Colonic mucosa (tissue), 4 donors: ENCODE data around the gene KCP. TPM values are rescaled to one million over a fixed set of nuclear protein-coding genes. Genes with fewer than 3 reads are reported as not detected.
A peak's percentile ranks its signal among the peaks of the same experiment; 100 is the strongest.

Experiments used
- DNase-seq: peaks from one replicate; pipeline ENCODE4 v3.0.0-alpha.2; 2020
- H3K27ac ChIP-seq: fragments of 200-600 bp; one replicate; pipeline ENCODE4 v1.8.0; 2021
- H3K27me3 ChIP-seq: fragments of 200-600 bp; one replicate; pipeline ENCODE4 v1.8.0; 2021
- H3K36me3 ChIP-seq: fragments of 200-600 bp; one replicate; pipeline ENCODE4 v1.8.0; 2021
- H3K4me1 ChIP-seq: fragments of 200-600 bp; one replicate; pipeline ENCODE4 v1.8.0; 2021; ENCODE audit warnings: mild to moderate bottlenecking
- H3K4me3 ChIP-seq: fragments of 200-600 bp; one replicate; pipeline ENCODE4 v1.8.0; 2021
- H3K9ac ChIP-seq, 2 donors: one replicate each; pipeline ENCODE4 v1.7.0; 2013; ENCODE audit warnings: control low read depth in 2 of 2, low read depth in 2 of 2, low read length in 2 of 2
- H3K9me3 ChIP-seq: fragments of 200-600 bp; one replicate; pipeline ENCODE4 v1.8.0; 2021
- intact Hi-C: fragments of 100-400 bp; cut with DNase I; formaldehyde crosslinking; loops from one replicate; pipeline ENCODE4 v1.14.1; 2022
- total RNA-seq, 2 donors: library from RNA; stranded (reverse); fragmentation: NEBNext Ultra II Directional in 1 of 2; extraction: Animal tissue kit (Norgen Biotek cat#: 25700) in 1 of 2; gene quantifications; one replicate each; pipeline ENCODE4 v1.2.1, GENCODE V29; 2021
- TF ChIP-seq, protein P1 (sequence below): fragments of 200-600 bp; IDR thresholded peaks from one replicate; pipeline ENCODE4 v1.8.0; 2022; ENCODE audit warnings: antibody characterized with exemption, mild to moderate bottlenecking
- donor health status: healthy.
- donor health status: DM: no; HTN: no; CAD: no.
- donor health status: DM: no; HTN: no; CAD: no.

The KCP gene
- total RNA-seq, 2 donors from 2014 or later, result 0.64 to 1.1 TPM

DNA sequence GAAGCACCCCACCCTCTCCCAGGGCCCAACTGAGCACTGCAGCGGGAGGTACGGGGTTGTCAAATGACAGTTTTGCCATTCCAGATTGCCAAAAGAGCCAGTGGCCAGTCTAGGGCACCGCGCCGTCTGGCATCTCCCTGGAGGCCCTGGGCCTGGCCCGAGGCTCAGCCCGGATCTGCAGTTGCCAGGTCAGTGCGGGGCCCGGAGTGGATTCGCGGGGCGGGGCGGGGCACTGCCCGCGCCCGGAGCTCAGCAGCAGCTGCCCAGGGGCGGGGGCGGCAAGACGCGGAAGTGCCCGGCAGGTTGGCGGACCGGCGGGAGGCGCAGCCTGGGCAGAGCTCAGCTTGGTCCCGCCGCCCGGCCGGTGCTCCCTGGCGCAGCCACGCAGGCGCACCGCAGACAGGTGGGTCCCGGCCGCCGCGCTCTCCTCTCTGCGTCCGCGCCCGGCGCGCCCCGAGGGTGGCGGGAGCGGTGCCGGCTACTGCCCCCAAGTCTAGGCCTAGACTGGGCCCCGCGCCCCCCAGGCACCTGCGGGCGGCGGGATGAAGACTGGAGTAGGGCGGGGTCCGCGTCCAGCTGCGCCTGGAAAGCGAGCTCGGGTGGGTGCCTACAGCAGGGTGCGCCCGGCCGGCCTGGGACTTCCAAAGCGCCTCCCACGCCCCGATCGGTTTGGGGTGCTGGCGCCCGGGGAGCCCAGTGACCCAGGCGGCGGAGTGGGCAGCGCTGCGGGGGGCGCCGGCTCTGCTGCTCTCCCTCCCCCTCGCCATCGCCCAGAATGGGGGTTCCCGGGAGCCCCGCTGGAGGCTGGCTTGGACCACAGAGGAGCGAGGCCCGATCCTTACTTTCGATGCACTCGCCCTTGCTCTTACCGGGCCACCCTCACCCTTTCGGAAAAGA, 27.4 kb upstream of the KCP start, which contains the start of gene IRF5:
Gene IRF5, plus strand, starts transcription at position 281 of the 897 bp plus-strand sequence. CDS start 4,155 bp downstream, outside the sequence.
- Histone ChIP-seq H3K9ac (peak within 1 kb of the TSS; percentile 60 to 68), H3K4me1 (peaks cover 3% of the 10 kb centered on the region), H3K9me3 (no peaks in the 10 kb centered on the region), H3K4me3 (peak within 1 kb of the TSS; percentile 80), H3K27me3 (no peaks in the 10 kb centered on the region), H3K27ac (peak within 1 kb of the TSS; percentile 66), H3K36me3 (no peaks in the 10 kb centered on the region)
- peak; percentile 74 for DNase-seq
- TF ChIP-seq, protein P1, sequence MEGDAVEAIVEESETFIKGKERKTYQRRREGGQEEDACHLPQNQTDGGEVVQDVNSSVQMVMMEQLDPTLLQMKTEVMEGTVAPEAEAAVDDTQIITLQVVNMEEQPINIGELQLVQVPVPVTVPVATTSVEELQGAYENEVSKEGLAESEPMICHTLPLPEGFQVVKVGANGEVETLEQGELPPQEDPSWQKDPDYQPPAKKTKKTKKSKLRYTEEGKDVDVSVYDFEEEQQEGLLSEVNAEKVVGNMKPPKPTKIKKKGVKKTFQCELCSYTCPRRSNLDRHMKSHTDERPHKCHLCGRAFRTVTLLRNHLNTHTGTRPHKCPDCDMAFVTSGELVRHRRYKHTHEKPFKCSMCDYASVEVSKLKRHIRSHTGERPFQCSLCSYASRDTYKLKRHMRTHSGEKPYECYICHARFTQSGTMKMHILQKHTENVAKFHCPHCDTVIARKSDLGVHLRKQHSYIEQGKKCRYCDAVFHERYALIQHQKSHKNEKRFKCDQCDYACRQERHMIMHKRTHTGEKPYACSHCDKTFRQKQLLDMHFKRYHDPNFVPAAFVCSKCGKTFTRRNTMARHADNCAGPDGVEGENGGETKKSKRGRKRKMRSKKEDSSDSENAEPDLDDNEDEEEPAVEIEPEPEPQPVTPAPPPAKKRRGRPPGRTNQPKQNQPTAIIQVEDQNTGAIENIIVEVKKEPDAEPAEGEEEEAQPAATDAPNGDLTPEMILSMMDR, result no peak
- intact Hi-C loops, result no loop called here

DNA sequence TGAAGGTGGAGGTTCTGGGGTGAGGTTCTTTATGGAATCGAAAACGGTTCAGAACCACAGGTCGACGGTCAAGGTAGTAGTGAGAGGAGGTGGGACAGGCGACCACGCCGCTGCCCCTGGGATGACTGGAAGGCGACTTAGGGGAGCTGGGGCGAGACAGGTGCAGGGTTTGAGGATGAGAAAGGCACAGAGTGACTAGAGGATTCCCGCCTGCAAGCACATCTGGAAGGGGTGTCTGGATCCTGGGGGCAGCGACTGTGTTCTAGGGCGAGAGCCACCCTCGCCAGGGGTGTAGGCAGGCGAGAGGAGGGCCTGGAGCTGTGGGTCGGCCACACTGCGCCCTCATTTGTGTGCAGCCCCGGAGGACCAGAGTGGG, 26.8 kb upstream of the KCP start:
- peak overlapping the region; percentile 60 to 68 for H3K9ac ChIP-seq
- DNase-seq, result no peak
- peaks cover 3% of the 10 kb centered on the region for H3K4me1 ChIP-seq
- H3K27ac ChIP-seq, result peak overlapping the region; percentile 66
- intact Hi-C loops, result no loop called here
- no peaks in the 10 kb centered on the region for H3K27me3 ChIP-seq
- peak overlapping the region; percentile 80 for H3K4me3 ChIP-seq
- no peaks in the 10 kb centered on the region for H3K36me3 ChIP-seq
- TF ChIP-seq, protein P1, result no peak
- H3K9me3 ChIP-seq, result no peaks in the 10 kb centered on the region

DNA sequence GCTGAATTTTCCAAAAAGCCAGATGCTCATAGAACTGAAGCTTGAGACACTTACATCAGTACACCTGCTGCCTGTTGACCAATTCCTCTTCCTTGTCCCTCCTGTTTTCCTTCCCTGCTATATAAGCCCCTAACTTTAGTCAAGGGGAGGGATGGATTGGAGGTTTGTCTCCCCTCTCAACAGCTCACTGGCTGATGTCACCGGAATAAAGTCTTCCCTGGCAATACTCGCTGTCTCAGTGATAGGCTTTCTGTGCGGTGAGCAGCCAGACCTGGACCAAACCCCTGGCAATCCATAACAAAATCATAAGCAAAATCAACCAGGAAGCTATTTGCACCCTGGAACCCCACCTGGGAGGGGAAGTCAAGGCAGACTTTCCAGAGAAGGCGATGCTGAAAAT, 26.3 kb upstream of the KCP start:
- no peak overlapping the region for H3K27ac ChIP-seq
- H3K4me3 ChIP-seq, result no peak overlapping the region
- intact Hi-C loops, result no loop called here
- peaks cover 3% of the 10 kb centered on the region for H3K4me1 ChIP-seq
- DNase-seq, result no peak
- TF ChIP-seq, protein P1, result no peak
- no peaks in the 10 kb centered on the region for H3K27me3 ChIP-seq
- H3K9me3 ChIP-seq, result no peaks in the 10 kb centered on the region
- H3K36me3 ChIP-seq, result no peaks in the 10 kb centered on the region
- no peak overlapping the region for H3K9ac ChIP-seq

DNA sequence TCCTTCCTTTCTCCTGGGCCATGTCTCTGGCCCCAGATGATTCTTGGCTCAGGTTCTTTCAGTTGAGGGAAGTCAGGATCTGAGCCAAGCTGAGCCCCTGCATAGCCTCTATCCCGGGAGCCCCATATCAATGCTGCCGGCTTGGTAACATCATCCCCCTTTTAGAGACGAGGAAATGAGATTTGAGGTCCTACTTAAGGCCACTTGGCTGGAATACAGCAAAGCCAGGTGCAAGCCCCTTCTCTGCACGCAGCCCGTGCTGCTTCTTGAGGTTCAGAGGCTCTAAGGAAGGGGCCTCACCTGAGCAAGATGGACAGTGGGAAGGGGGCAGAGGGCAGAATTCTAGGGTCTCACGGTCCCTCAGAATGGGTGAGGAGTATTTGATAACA, 24.8 kb upstream of the KCP start:
- Histone ChIP-seq H3K9ac (no peak overlapping the region), H3K4me3 (no peak overlapping the region), H3K36me3 (no peaks in the 10 kb centered on the region), H3K4me1 (peaks cover 3% of the 10 kb centered on the region), H3K27ac (no peak overlapping the region), H3K27me3 (no peaks in the 10 kb centered on the region), H3K9me3 (no peaks in the 10 kb centered on the region)
- TF ChIP-seq, protein P1, result no peak
- intact Hi-C loops, result no loop called here
- DNase-seq, result no peak

DNA sequence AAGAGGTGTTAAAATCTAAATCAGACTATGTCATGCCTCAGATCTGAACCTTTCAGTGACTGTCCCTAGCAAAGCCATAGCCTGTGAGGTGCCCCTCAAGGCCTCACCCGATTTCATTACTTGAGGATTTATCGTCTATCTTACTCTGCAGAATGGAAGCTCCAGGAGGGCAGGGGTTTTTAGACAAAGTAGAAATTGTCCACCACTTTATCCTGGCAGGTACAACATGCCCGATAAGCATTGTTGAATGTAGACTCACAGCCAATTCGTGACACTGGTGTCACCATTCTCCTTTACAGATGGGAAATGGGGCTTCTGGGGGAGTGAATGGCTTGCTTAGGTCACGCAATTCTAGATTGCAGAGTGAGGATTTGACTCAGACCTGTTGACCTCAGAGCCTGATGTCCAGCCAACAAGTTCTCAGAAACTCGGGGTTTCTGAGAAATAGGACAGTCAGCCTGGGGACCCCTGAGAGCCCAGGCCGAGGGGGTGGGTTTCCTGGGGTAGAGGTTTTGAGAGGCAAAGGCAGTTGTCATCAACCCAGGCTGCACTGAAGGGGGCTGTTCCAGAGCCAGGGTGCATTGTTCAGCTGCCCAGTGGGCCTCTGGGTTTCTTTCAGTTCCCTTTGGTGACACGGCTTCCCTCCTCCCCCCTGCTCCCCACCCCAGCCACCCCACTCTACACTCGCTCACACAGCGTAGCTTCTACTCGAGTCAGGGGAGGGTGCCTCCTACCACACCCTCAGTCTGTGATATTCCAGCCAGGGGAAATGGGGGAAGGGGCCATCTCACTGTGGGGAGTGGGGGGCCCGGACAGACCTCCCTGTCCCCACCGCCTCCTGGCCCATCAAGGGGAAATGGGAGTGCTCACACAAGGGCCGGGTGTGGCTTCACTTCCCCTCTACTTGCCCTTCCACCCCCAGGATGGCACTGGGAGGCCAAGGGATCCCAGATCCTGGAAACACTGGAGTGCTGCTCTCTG, 24.1 kb upstream of the KCP start:
- H3K27me3 ChIP-seq, result no peaks in the 10 kb centered on the region
- DNase-seq, result no peak
- H3K4me3 ChIP-seq, result no peak overlapping the region
- H3K27ac ChIP-seq, result no peak overlapping the region
- no peaks in the 10 kb centered on the region for H3K9me3 ChIP-seq
- TF ChIP-seq, protein P1, result no peak
- intact Hi-C loops, result no loop called here
- peaks cover 3% of the 10 kb centered on the region for H3K4me1 ChIP-seq
- H3K36me3 ChIP-seq, result no peaks in the 10 kb centered on the region
- no peak overlapping the region for H3K9ac ChIP-seq
